GM19372 (cell line): Measurements from ENCODE around the gene CDH23.

Experiments used
- ATAC-seq: cut with Tn5 transposase; IDR thresholded peaks from one replicate; pipeline ENCODE4 v1.9.1; 2021; ENCODE audit warnings: mild to moderate bottlenecking, low read depth, moderate library complexity; ENCODE audit not compliant: unreplicated experiment

Gene CDH23

DNA sequence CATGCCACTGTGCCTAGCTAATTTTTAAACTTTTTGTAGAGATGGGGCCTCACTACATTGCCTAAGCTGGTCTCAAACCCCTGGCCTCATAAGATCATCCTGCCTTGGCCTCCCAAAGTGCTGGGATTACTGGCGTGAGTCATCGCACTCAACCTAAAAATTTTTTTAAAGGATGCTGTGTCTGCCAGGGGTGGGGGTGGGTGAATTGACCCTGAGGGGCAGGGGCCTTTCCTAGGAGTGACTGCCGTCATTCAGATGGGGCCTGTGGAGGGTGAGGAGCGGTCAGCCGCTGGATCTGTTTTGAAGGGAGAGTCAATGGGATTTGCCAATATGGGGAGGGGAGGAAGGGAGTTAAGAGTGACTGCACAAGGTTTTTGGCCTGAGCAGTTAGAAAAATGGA, 233.4 kb downstream of the CDH23 start:
- ATAC-seq, result no peak

- ATAC-seq, result no peak
Measured at GRCh38 chr10:71631007-71631861, 234.5 kb downstream of the CDH23 start.

DNA sequence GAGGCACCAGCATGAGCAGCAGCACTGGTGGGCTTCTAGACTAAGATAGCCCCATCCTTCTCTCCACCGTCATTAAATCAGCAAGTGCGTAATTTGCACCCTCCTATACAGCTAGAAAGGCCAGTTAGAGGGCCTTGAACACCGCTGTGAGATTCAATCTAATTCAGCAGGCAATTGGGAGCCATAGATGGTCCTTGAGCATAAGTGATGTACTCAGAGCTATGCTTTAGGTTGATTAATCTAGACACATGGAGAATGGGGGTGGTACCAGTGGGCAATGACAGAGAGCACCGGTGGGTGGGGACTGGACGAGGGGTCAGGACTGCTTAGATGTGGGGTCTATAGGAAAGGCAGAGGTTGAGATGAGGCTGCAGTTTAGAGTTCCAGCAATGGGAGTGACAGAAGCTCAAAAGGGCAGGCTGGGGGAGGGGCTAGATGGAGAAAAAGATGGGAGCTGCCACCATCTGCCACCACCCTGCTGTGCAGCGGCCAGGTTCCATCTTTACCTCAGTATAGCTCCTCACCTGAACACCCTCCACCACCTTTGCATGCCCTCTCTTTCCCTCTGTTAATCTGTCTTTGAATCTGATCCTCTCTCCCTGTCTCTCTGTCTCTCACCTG, 235.6 kb downstream of the CDH23 start:
- no peak for ATAC-seq

DNA sequence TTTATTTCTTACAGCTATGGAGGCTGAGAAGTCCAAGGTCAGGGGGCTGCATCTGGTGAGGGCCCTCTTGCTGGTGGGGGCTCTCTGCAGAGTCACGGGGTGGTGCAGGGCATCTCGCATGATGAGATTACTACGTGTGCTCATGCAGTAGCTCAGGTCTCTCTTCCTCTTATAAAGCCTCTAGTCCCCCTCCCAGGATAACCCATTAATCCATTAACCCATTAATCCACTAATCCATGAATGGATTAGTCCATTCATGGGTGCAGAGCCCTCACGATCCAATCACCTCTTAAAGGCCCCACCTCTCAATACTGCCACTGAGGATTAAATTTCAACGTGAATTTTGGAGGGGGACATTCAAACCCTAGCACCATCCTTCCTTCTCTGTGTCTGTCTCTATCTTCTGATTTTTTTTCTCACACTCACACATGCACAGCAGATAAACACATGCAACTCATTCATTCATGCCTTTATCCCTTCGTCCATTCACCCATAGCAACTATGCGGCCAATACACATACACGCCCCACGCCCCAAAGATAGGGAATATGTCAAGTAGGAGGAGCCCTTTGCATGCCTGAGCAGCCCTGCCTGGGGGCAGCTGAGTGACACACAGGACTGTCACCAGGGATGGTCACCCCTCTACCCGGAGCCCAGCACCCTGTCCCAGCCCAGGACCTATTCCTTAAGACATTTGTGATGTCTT, 236.3 kb downstream of the CDH23 start:
- no peak for ATAC-seq

DNA sequence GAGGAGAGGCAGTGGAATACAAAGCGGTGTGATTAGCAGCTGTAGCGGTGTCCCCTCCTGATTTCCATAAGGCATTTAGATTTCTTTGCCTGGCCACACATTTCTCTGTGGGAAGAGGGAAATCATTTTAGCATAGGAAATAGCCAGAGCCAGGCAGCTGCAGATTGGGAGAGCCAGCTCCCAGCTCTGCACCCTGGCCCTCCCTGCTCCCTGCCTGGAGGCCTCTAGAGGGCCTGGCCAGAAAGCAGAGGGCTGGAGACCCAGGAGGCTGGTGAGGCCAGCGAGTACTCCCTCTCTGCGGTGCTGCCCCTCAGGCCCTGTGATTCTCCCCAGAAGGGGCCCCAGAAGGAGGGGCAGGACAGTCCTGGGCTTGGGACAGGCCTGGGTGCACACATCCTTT, 237.2 kb downstream of the CDH23 start:
- ATAC-seq, result no peak

DNA sequence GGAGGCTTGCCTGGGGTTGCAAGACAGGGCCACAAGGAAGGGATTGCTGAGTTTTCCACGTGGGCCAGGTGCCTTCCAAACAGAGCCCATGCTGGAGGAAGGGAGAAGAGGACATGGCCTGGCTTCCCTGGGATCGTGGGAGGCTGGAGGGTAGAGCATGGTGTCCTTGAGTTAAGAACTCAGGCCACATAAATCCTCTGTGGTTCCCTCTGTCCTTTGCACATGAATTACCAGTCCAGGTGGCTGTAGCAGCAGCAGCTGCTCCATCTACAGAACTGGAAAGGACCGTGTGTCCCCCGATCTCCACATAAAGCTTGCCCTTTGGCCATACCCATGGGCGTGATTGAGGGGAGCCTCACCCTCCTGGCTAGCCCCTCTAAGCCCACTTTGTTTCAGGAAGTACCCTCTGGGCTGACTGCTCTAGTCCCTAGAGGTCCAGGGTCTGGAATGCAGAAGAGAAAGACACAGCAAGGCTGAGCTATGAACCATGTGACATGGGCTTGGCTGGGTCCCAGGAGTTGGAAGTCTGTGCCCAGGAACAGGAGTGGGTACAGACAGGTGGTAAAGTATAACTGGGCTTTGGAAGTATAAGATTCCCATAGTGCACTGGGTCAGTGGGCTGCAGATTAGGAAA, 237.9 kb downstream of the CDH23 start:
- ATAC-seq, result no peak

DNA sequence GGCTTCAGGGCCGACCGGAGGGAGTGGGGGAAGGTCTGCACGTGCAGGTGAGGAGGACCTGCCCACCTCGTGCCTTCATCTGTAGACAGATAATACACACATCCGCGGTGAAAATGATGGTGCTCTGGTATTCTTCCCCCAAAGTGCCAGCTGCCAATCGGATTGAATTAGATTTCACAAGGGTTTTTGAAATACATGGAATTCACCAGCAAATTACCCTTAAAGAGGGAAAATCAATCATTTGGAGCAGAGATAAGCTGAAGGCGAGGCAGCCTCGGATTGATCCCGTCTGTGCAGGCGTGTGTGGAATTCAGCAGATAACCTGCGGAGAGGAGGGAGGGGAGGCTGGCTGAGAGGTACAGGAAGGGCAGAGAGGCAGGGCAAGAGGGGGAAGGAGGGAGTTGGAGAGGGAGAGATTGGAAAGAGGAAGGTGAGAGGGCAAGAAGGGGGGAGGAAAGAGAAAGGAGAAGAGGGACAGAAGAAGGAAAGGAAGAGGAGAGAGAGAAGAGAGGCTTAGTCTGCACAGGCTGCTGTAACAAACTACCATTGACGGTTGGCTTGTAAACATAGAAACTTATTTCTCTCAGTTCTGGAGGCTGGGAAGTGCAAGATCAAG, 238.6 kb downstream of the CDH23 start:
- no peak for ATAC-seq

DNA sequence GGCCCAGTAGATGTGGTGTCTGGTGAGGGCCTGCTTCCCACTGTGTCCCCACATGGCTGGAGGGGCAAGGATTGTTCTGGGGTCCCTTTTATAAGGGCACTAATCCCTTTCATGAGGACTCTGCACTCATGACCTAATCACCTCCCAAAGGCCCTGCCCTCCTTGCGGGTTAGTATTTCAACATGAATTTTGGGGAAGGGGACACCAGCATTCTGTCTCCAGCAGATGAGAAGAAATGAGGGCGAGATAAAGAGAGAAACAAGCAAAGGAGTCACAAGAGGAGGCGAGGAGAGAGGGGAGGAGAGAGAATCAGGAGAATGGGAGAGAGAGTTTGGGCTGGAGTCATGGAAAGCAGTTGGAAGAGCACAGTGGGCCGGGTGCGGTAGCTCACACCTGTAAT, 239.1 kb downstream of the CDH23 start:
- ATAC-seq, result no peak

GRCh38 chr10:71636588-71636987, 239.9 kb downstream of the CDH23 start:
- no peak for ATAC-seq

- ATAC-seq, result no peak
Measured at GRCh38 chr10:71637305-71637704, 240.6 kb downstream of the CDH23 start.

DNA sequence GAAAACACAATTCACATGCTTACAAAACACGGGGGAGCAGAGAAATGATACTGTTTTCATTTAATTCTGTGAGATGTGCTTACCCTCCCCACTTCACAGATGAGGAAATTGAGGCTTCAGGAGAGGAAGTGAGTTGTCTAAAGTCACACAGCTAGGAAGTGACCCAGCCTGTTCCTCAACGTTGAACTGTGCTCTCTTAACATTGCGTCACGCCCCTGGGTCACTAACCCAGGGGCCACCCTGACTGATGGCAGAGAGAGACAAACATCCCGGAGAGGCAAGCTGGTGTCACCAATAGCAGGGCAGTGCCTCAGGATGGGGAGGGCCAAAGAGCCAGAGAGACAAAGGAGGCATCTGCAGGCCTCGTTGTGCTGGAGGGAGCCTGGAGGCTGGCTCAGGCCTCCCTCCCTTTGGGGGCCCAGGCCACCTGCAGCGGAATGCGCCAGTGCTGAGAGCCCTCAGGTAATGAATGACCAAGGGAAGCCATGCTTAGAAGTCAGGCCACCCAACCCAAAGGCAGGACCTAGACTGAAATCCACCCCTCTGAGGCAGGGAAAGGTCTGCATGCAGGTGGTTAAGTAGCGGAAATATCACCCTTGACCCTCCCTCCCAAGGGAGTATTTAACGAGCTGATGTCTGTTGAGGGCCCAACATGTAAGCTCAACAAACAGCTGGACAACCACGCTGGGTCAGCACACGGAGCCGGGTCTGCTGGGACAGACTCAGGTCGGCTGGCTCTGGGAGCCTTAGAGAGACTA, 241.5 kb downstream of the CDH23 start:
- no peak for ATAC-seq

DNA sequence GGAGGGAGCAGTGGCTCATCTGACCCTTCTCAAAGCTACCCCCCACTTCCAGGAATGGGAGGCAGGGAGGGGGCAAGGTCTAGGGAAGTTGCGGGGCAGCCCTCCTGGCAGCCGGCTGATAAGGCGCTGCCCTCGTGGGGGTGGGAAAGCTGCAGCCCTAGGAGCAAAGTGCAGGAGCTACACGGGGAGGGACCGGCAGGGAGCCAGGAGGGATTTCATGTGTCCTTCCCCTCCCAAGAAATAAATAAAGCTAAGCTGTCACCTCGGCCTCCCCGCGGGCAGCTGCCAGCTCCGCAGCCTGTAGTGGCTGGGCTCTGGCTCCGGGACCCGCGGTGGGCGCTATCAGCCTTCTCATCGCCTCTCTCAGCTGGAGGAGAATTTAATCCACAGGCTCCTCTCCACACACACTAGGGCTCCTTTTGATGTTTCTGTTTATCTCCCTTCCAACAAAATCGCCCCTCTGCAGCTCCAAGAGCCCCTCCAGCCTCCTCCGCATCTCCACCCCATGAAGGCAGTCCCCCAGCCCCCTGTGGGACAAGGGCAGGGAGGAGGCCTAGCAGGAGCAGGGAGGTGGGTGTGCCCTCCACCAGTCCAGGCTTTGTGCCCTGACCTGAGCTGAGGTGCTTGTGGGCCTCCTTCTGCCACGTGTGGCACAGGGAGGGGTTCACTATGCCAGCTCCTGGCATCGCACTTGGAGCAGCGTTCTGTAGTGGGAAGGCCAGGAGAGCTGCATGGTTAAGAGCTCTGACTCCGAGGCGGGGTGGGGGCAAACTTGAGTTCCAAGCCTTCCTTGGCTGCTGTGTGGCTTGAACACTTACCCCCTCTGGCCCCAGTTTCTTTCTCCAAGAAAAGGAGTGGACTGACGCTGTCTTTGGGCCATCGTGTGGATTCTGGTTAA, 242.4 kb downstream of the CDH23 start:
- no peak for ATAC-seq

GRCh38 chr10:71640607-71641006, 243.9 kb downstream of the CDH23 start:
- no peak for ATAC-seq

DNA sequence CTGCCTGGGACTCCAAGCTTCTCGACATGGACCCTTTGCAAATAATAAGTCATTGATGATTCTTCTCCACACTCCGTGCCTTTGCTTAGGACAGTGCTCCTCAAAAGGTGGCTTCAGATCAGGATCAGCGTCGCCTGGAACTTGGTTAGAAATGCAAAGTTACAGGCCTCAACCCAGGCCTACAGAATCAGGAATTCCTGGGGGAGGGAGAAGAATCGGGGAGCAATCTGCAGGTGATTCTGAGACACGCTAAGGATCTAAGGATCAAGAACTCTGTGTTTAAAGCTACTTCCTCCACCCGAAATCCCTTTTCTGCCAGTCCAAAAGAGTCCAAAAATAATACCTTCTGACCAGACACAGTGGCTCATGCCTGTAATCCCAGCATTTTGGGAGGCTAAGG, 244.7 kb downstream of the CDH23 start:
- ATAC-seq, result no peak

DNA sequence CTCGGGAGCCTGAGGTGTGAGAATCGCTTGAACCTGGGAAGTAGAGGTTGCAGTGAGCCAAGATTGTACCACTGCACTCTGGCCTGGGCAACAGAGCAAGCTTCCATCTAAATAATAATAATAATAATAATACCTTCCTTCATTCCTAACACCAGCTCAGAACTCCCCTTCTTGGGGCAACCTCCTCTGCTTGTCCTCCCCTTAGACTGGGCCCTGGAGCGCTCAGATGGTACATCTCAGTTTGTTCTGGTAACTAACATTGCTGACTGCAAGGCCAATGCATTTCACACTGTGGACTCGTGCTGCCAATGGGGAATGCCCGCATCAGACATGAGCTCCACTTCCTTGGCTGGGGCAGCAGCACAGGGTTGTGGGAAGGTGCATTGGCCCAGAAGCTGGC, 245.3 kb downstream of the CDH23 start:
- no peak for ATAC-seq

DNA sequence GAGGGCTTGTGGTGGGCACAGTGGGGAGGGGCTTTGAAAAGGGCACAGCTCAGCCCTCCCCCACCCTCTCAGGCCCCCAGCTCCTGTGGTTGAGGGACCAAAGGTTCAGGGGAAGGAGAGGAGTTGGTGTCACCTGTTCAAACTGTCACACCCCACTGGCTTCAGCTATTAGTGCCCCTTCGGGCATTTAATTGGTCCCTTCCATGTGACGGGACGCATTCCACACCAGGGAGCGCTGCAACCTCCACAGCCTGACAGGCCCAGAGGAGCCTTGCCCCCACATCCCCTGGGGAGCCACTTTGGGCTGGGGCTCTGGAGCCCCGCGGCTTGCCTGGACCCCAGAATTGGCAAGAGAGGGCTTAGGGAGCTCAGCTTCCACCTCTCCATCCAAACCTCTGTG, 247.2 kb downstream of the CDH23 start:
- no peak for ATAC-seq

GRCh38 chr10:71644307-71645180, 247.8 kb downstream of the CDH23 start:
- no peak for ATAC-seq

- no peak for ATAC-seq
Measured at GRCh38 chr10:71645185-71645584, 248.5 kb downstream of the CDH23 start.
